Right renal cortex interstitium (tissue), 3 donors: ENCODE results near the gene ABCC11. TPM values are rescaled to one million over a fixed set of nuclear protein-coding genes. Genes with fewer than 3 reads are reported as not detected.
A peak's percentile ranks its signal among the peaks of the same experiment; 100 is the strongest.
"Not testable (repeated sequence)": the region's sequence is repeated elsewhere in the genome, so short reads cannot be mapped to it uniquely, and the experiment has no call there.

Experiments
- DNase-seq, 3 donors: peaks; one replicate each; pipeline ENCODE4 v3.0.0-alpha.2; 2013; ENCODE audit warnings: low read depth in 3 of 3, low spot score in 2 of 3
- polyA plus RNA-seq, 3 donors: library from polyadenylated mRNA; unstranded; fragments of 120-200 nt; gene quantifications; one replicate each; pipeline ENCODE4 v1.2.1, GENCODE V29; 2013; ENCODE audit not compliant: insufficient read length in 3 of 3

The ABCC11 gene
- polyA plus RNA-seq, 3 donors: 0.15 to 0.80 (median 0.30) TPM

DNA sequence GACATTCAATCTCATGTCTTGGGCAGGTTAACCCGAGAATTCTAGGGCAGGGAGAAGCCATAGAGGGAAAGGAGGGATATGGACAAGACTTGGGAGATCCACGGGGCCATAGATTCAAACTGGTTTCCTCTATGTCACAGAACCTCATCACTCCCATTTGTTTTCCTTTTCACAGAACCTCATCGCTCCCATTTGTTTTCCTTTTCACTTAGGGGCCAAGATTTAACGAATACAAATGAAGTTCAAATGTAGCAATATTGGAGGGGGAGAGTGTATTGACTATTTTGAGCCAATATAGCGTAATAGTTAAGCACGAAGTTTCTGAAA is 42.6 kb downstream of the ABCC11 start:
- DNase-seq: no peak

GRCh38 chr16:48203974-48204824 is 43.1 kb downstream of the ABCC11 start:
- no peak for DNase-seq

GRCh38 chr16:48201515-48202201 is 45.7 kb downstream of the ABCC11 start:
- no peak for DNase-seq

GRCh38 chr16:48197294-48197693 is 50.0 kb downstream of the ABCC11 start:
- DNase-seq: no peak

- peak; percentile 2 to 17 (median 3) for DNase-seq
These were observed 52.3 kb downstream of the ABCC11 start for GRCh38 chr16:48194828-48195556.

- DNase-seq: no peak
These were observed 53.5 kb downstream of the ABCC11 start for GRCh38 chr16:48193846-48194245.

DNA sequence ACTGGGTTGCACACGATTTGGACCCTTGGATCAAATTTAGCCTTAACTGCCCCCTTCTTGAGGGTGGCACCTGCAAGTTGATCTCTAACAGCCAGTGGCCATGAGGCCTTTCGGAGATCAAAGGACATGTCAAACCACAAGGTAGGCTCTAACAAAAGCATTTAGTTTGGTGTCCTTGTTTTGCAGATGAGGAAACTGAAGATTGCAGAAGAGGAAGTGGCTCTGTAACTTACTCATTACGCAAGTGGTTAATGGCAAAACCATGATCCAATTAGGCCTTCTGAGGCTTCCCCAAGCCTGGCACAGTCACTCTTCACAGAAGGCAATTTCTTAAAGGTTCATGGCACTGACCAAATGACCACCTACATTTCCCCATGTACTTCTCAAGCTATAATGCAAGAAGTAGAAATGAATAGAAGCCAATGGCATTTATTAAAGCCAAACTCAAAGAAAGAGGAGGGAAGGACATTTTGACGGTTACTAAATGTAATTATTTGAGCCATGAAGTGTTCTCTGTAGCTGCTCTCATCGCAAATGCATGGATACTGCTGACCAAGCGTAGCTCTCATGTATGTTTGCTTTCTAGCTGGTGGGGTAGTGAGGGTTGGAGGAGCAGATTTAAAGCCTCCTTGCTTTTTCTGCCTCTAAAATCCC is 58.8 kb downstream of the ABCC11 start:
- DNase-seq: no peak

- no peak for DNase-seq
These were observed 59.6 kb downstream of the ABCC11 start for GRCh38 chr16:48187779-48188178.

DNA sequence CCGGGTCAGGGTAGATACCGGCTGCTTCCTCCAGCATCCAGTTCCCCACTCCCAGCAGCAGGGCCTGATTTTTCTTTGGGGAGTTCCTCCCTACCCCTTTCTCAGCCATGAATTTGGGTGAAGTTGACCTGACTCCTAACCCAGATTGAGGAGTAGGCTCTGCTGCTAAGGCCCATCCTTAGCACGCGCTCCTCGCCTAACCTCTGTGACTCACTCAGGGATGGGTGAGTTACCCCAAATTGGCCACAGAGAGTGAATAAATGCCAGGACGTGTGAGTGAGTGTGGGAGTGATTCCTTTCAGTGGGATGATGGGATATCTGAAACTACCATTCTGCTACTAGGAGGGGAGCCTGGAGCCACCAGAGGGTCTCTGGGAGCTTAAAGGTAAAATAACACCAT is 62.7 kb downstream of the ABCC11 start:
- no peak for DNase-seq

DNA sequence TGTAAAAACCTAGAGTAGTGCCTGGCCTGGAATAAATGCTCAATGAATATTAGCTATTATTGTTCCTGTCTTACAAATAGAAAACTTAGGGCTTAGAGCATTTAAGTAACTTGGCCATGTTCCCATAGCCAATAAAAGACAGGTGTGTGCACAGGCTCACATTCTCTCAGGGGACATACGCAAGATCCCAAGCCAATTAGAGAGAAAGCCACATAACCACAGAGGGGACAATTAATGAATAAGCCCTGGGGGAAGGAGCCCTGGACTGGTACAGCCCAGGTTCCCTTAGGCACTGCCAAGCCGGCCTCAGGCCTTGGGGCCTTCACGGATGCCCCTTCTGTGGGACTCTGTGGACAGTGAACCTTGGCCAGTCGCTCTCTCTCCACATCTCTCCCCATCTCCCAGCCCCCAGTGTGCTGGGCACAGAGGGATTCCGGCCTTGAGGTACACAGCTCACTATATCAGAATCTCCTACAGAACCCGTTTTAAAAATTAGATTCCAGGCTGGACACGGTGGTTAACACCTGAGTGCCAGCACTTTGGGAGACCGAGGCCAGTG is 64.3 kb downstream of the ABCC11 start:
- DNase-seq: no peak

GRCh38 chr16:48181746-48182520 is 65.4 kb downstream of the ABCC11 start:
- not testable (repeated sequence) for DNase-seq

DNA sequence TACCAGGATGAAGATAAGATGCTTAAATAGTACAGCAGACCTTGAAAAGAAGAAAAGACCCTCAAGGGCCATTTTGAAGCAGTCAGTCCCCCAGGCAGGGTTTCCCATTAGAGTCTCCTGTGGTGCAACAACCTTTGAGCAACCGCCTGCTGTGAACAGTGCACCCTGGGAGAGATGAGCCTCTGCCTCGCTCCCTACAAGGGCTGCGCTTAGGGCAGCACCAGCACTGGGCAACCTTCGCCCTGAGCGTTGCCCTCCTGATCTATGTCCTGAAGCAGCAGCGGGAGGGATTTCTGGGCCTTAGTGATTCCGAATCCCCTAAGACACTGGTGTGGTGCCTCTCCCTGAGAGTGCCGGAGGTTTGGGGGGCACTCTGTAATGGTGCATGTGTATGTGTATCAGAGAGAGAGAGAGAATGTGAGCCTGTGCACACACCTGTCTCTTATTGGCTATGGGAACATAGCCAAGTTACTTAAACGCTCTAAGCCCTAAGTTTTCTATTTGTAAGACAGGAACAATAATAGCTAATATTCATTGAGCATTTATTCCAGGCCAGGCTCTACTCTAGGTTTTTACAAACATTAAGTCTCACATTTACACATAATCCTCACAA is 66.4 kb downstream of the ABCC11 start:
- DNase-seq: no peak

- DNase-seq: no peak
These were observed 70.5 kb downstream of the ABCC11 start for GRCh38 chr16:48176635-48177408.

DNA sequence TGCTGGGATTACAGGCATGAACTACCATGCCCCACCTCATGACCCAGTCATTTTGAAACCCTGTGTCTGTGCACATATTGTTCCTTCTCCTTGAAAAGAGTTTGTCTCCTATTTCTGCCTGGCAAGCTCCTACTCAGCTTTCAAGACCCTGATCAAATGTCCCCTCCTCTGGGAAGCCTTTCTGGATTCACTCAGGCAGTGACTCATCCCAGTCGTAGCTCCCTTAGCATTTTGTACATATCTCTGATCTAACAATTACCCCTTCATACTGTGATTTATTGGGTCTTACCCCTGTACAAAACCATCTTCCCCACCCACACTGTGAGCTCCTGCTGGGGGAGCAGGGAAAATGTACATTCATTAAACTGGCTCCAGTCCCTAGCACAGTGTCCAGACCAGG is 73.5 kb downstream of the ABCC11 start:
- DNase-seq: no peak

- no peak for DNase-seq
These were observed 74.7 kb downstream of the ABCC11 start for GRCh38 chr16:48172682-48173081.

GRCh38 chr16:48169896-48170295 is 77.4 kb downstream of the ABCC11 start:
- no peak for DNase-seq

DNA sequence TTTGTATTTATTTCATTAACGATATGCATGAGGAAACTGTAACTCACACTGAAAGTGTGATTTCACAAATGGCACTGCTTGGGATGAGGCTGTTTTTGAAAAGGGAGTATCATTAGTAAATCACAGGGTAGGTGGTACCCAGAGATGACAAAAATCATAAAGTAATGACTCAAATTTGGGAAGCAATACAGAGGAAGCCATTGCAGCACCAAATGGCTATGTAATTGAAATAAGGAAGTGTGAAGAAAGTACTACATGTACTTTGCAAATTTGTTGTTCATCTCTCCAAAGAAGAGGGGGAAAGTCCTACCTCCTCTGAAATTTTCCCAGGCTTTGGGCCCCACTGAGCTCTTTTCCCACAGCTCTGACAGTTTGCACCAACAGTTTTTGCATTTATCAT is 79.3 kb downstream of the ABCC11 start:
- DNase-seq: no peak

DNA sequence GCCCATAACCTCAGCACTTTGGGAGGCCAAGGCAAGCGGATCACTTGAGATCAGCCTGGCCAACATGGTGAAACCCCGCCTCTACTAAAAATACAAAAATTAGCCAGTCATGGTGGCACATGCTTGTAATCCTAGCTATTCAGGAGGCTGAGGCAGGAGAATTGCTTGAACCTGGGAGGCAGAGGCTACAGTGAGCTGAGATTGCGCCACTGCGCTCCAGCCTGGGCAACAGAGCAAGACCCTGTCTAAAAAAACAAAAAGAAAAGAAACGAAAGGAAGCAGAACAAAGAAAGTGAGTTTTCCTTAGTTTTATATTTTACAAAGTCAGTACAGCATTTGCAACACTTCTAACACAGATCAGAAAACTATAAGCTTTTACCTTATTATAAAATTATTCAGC is 80.7 kb downstream of the ABCC11 start:
- DNase-seq: not testable (repeated sequence)
